CD4-positive, alpha-beta T cell treated with Interferon alpha-2 for 1 hour (primary cell): ENCODE results near the gene PXK.
A peak's percentile ranks its signal among the peaks of the same experiment; 100 is the strongest.
"Not testable (repeated sequence)": the region's sequence is repeated elsewhere in the genome, so short reads cannot be mapped to it uniquely, and the experiment has no call there.

Experiments used
- DNase-seq, 2 donors: peaks; one replicate each; pipeline ENCODE4 v3.0.0-alpha.2; 2020 to 2022

Gene PXK

DNA sequence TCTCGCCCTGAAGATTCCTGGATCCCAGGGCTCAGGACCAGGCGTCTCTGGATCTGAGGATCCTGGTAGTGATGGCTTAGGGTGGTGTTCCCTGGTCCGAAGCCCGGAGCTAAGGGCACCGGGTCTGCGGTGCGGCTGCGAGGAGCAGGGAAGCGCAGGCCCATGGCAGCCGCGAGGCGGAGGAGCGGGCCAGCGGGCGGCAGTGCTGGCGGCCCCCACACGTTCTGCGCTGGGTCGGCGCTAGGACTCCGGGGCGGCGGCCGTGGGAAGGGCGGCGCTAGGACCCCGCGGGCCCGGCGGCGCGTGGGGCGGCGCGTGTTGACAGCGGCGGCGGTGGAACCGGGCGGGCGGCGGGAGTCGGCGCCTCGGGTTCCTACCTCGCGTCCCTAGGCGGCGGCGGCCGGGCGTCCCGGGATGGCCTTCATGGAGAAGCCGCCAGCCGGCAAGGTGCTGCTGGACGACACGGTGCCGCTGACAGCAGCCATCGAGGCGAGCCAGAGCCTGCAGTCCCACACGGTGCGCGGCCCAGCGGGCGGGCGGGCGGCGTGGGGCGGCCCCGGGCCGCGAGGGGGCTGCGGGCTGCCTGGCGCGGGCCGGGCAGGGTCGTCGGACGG, at the start of gene PXK:
PXK (plus strand) TSS at position 318 of the 614 bp plus-strand sequence; CDS start at position 415, 97 bp downstream.
- DNase-seq: peak; percentile 75 to 85

DNA sequence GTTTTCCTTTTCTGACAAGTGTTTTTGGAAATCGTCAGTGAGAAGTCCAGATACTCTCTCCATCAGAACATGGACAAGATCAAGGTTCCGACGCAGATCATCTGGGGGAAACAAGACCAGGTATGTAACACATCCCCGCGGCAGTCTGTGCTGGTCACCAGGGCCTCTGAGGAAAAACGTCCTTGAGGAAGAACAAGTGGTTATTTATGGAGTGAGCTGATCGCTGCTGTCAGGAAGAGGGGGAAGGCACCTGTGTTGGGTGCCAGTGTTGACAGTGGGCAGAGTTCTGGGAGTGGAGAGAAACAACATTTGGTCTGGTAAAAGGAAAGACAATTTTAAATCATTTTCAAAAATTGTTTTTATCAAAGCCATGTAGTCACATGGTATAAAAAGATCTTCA, 47.4 kb upstream of the PXK start:
- DNase-seq: no peak

DNA sequence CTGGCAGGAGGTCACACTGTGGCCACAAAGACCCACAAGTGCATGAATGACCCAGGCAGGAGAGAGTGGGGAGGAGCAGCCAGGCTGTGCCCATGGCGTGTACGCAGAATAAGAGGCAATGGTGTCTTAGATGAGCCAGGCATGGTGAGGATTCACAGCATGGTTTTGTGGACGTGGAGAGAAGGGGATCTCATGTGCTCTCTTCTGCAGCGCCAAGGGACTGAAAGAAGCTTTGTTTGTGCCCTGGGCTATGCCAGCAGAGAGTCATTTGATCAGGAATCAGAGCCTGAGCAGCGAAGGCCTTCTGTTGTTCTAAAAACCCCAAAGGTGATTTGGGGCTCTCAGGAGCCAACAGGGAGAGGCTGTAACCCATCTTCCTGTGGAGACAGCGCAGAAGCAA, 45.3 kb upstream of the PXK start:
- DNase-seq: no peak

DNA sequence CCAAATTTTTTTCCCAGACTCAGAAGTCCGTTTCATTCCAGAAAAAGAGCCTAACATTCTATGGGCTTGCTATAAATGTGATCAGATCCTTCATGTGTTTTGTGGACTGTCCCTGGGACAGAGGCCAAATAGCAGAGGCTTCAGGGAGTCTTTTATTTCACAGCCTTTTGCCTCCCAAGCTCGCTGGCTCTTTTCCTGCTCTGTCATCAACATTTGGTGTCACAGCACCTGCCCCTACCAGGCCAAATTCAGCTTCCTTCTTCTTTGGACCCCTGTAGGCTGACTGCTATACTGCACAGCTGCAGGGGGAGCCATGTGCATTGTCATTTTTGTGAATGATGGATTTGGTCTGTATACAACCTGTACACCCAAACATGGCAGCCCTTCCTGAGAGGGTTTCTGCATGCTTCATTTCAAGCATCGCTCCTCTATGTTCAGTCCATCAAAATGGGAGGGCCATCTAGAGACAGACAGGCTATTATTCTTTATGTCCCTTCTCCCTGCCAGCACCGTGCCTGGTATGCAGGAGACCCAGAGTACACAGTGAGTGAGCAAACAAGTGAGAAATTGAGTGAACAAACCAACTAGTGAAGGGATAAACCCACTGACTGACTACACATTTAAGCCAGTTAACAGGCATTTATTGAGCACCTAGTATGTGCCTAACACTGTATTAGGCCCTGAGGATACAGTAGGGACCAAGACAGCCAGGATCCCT, 44.5 kb upstream of the PXK start:
- no peak for DNase-seq

DNA sequence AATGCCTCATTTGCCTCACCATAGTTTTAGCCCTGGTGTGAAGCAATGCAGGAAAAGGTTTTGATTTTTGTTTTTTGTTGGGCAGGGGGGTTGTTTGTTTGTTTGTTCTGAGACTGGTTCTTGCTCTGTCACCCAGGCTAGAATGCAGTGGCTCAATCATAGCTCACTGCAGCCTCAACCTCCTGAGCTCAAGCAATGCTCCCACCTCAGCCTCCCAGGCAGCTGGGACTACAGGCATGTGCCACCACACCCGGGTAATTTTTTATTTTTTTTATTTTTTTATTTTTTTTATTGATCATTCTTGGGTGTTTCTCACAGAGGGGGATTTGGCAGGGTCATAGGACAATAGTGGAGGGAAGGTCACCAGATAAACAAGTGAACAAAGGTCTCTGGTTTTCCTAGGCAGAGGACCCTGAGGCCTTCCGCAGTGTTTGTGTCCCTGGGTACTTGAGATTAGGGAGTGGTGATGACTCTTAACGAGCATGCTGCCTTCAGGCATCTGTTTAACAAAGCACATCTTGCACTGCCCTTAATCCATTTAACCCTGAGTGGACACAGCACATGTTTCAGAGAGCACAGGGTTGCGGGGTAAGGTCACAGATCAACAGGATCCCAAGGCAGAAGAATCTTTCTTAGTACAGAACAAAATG, 43.6 kb upstream of the PXK start:
- DNase-seq: not testable (repeated sequence)

DNA sequence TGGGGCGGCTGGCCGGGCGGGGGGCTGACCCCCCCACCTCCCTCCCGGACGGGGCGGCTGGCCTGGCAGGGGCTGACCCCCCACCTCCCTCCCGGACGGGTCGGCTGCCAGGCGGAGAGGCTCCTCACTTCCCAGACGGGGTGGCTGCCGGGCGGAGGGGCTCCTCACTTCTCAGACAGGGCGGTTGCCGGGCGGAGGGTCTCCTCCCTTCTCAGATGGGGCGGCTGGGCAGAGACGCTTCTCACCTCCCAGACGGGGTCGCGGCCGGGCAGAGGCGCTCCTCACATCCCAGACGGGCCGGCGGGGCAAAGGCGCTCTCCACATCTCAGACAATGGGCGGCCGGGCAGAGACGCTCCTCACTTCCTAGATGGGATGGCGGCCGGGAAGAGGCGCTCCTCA, 42.2 kb upstream of the PXK start:
- not testable (repeated sequence) for DNase-seq

DNA sequence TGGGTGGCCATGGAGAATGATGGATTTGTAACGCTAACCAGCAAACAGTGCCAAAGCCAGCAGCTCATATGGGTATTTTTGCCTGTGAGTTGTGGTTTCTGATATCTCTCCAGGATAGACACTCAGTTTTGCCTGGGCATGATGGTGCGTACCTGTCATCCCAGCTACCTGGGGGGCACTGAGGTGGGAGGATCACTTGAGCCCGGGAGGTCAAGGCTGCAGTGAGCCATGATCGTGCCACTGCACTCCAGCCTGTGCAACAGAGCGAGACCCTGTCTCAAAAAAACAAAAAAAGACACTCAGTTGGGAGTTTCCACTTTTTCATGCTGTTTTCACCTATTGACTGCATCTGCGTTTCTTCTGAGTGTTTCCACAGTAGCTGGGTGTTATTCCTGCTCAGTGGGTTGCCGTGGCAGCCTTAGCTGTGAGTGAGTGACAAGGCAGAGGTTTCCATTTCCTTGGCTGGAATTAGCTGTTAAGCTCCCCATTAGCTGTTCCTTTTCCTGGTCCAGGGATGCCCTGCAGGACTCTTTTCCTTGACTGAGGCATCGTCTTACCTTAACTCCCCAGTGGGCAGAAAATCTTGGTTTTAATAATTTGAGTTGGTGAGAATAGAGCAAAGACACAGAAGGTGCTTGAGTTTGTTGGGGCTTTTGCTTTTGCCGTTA, 40.9 kb upstream of the PXK start:
- no peak for DNase-seq

DNA sequence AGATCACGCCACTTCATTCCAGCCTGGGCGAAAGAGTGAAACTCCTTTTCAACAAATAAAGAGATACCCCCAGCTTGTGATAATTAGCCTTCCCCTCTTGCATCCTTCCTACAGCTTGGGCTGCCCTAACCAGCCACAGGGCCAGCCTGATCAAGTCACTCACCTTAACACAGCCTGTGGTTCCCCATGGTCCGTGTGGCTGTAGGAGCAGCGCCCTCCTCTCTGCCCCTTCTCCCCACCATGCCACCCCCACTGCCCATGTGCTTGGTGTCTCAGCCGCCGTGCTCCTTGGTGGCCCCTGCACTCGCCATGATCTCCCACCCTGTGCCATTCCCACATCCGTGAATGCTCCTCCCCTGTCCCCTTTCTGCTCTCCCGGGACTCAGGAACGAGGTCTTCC, 39.8 kb upstream of the PXK start:
- DNase-seq: no peak

DNA sequence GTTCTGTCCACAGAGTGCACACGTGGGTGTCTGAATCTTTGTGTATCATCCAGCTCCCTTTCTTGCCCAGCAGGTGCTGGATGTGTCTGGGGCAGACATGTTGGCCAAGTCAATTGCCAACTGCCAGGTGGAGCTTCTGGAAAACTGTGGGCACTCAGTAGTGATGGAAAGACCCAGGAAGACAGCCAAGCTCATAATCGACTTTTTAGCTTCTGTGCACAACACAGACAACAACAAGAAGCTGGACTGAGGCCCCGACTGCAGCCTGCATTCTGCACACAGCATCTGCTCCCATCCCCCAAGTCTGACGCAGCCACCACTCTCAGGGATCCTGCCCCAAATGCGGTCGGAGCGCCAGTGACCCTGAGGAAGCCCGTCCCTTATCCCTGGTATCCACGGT, 39.2 kb upstream of the PXK start:
- no peak for DNase-seq

DNA sequence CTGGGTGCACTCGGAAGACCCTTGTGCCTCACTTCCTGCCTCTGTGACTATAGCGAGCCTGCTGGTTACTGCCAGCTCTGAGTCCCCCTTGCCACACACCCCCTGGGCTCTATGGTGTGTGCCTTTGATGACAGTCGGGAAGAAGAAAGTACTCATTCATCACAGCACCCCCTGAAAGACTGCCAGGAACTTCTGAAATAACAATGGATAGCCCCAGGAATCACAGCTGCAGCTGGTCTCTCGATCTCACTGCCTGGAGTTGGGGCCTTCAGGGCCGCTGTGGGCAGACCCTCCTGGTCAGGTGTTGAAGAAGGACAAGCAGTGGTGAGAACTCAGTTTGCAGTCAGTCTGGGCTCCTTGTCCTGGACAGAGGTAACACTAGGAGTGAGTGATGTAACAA, 36.4 kb upstream of the PXK start:
- DNase-seq: no peak

DNA sequence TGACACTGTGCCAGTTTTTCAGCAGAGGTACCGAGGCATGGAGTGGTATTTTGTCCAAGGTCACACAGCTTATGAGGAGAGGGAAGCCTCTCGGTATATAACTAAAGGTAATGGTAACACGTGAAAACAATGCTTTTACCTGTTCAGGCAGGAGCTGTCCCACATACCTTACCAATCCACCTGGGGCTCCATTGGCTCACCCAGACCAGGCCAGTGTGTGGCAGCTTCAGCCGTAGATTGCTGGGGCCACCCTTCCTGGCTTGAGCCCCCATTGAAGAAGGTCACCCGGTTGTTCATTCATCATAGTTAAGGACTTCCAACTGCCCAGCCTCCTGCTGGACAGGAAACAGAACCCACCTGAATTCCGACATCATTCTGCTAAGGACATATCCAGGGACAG, 35.8 kb upstream of the PXK start:
- DNase-seq: no peak

DNA sequence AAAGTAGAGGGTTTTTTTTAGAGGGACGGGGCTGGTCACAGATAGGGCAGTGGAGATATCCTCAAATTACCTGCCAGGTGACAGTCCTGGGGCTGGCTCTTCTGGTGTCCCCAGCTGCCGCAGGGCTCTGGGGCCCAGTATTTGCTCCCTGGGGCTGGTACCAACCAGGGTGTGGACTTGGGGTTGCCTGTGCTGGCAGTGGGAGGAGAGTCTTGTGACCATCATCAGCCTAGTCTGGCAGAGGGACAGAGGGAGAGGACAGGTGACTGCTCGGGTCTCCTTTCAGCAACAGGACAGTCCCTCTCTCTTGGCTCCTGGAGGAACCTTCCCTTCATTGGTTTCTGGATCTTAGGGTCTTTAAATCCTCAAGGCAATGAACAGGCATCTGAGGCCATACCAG, 34.5 kb upstream of the PXK start:
- DNase-seq: no peak

DNA sequence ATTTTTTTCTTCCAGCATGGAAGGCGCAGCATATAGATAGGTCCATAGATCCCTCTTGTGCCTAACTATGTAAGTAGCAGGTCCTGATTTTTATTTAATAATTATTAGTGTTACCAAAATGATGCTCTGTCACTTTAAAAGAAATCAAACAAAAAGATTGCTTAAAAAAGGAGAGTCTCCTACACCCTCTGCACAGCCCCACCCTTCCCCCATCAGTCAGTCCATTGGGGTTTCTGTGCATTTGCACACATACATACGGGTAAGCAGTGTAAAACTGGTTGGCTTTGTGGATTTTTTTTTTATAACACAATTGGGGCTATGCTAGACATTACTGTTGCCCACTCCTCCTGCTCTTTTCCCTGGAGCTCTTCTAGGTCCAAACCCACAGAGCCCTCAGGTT, 33.6 kb upstream of the PXK start:
- DNase-seq: no peak

DNA sequence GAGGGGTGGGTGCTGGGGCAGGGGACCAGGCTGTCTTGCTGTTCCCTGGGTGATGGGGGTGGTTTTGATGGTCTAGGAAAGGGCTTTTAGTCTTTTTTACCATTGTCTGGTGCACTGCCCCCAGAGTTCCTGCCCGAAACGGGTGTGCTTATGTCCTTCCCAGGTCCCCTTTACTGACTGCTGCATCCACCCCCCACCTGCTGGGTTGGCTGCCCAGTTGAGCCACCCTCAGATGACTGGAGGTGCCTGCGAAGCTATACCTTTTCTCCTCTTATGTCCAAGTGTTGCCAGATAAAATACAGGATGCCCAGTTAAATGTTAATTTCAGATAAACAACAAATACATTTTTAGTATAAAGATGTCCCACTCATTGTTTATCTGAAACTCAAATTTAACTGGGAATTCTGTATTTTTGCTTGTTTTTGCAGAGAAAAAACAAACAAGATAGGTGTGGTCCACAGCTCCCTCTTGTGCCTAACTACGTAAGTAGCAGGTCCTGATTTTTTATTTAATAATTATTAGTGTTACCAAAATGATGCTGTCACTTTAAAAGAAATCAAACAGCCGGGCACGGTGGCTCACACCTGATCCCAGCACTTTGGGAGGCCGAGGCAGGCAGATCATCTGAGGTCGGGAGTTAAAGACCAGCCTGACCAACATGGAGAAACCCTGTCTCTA, 32.7 kb upstream of the PXK start:
- peak in 1 of 2 donors; percentile 24 for DNase-seq

DNA sequence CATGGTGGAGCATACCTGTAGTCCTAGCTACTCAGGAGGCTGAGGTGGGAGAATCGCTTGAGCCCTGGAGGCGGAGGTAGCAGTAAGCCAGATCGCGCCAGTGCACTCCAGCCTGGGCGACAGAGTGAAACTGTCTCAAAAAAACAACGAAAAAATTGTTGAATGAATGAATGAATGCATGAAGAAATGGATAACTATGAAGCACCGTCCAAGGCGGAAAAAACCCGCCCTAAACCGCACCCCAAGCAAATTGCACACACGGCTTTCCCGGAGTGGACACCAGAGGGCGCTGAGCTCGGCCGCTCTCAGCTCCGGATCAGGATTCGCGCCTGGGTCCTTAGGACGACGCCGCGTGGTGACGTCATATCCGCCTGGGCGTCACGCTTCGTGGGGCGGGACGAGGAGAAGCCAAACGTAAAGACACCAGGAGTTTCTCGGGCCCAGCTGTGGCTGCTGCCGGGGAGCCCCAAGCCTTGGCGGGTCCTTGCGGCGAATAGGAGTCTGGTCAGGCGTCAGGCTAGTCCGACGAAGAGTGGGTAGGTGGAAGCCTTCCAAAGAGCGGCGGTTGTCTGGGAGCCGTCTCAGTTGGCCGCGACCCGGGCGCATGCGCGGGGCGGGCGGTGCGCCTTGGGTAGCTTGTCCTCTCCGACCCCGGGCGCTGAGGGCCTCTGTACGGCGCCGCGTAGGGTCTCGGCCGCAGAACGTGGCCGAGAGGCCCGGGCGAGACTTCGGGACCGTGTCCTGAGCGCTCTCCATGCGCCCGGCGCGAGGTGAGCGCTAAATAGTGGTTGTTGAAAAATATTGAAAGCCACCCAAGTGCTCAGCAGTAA, 26.6 kb upstream of the PXK start, which contains the start of the genes HTD2 and RPP14:
HTD2 (plus strand) TSS at position 639 of the 830 bp plus-strand sequence. CDS start 11,094 bp downstream, outside the sequence.
RPP14 (plus strand) TSS at position 364 of the 830 bp plus-strand sequence. CDS start 4,085 bp downstream, outside the sequence.
- peak; percentile 97 to 98 for DNase-seq

DNA sequence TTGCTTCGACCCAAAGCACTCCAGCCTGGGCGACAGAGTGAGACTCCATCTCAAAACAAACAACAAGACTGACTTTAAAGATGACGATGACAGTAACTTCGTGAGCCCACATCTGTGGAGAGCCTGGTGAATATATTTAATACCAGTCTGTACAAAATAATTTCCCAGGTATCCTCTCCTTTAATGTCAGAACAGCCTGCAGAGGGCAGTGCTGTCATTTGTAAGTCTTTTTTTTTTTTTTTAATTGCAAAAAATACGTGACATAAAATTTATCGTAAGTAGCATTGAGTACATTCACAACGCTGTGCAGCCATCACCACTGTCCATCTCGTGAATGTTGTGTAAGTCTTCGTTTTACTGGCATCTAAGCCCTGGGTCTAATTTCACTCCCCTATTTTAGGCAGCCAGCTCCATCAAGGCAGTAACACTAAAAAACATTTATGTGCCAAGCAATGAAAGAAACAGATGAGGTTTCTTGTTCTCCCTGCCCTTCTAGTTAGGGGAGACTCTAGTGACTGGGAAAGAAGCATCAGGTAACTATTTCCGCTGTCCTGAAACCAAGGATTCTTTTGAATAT, 25.0 kb upstream of the PXK start:
- DNase-seq: peak; percentile 69 to 79

DNA sequence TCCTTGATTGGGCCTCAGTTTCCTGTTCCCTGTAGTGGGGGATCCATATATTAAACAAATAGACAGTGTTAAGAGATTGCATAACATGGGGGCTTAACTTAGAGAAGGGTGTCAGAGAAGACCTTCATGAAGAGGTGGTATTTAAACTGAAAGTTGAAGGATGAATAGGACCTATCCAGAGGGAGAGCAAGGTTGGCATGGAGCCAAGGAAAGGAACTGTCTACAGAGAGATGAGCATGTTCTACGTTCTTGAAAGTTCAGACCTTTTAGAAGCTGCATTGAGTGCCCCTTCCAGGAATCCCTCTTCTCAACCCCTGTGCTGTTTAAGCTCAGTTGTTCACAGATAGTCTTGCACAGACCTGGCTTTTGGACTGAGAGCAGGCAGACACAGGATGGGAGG, 24.0 kb upstream of the PXK start:
- DNase-seq: no peak

DNA sequence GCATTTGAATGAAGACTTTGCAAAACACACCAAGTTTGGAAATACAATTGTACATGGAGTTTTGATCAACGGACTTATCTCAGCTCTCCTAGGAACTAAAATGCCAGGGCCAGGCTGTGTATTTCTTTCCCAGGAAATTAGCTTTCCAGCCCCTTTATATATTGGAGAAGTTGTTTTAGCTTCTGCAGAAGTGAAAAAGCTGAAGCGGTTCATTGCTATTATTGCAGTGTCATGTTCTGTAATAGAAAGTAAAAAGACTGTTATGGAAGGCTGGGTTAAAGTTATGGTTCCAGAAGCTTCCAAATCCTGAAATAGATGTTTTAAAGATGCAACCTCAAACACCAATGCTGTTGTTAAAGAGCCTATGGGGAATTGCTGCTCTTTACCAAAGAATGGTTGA, 14.9 kb upstream of the PXK start:
- DNase-seq: no peak

DNA sequence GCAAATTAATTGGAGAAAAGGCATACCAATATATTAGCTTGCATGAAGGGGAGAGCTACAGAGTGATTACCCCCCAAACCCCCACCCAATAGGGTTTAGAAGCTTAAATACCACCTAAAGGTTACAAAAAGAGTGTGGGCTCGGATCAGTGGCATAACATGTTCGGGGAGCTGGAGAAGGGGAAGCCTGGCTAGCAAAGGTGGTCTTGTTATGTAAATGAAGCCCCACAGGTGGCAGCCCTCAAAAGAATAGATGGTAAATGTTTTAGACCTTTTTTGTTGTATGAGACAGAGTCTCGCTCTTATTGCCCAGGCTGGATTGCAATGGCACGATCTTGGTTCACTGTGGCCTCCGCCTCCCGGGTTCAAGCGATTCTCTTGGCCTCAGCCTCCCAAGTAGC, 10.9 kb upstream of the PXK start:
- DNase-seq: no peak

DNA sequence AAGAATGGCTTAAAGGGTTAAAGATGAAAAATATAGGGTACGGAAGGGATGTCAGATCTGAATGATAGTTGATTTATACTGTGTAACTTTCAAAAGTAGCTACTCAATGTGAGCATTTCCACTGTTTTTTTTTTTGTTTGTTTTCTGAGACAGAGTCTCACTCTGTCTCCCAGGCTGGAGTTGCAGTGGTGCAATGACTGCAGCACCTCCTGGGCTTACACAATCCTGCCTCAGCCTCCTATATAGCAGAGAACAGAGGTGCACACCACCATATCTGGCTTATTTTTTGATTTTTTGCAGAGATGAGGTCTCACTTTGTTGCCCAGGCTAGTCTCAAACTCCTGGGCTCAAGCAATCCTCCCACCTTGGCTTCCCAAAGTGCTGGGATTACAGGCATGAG, 9.9 kb upstream of the PXK start:
- no peak for DNase-seq
